DMS79 (cell line): ENCODE measurements around the gene BAZ2B.
A peak's percentile ranks its signal among the peaks of the same experiment; 100 is the strongest.
"Not testable (repeated sequence)": the region's sequence is repeated elsewhere in the genome, so short reads cannot be mapped to it uniquely, and the experiment has no call there.

Experiments
- DNase-seq: peaks from one replicate; lab custom pipeline; 2025; lab: John Stamatoyannopoulos, UW

BAZ2B gene

GRCh38 chr2:159616286-159616701 lies at the start of gene BAZ2B:
Gene BAZ2B (minus strand): TSS chr2:159616548. CDS start chr2:159478719, 137,829 bp downstream.
- DNase-seq, result peak; percentile 48

- DNase-seq, result no peak
Measured at GRCh38 chr2:159661286-159661685, 44.9 kb upstream of the BAZ2B start.

- no peak for DNase-seq
Measured at GRCh38 chr2:159658881-159659873, 42.8 kb upstream of the BAZ2B start.

GRCh38 chr2:159653962-159654361 lies 37.6 kb upstream of the BAZ2B start:
- no peak for DNase-seq

GRCh38 chr2:159651884-159652283 lies 35.5 kb upstream of the BAZ2B start:
- DNase-seq, result no peak

GRCh38 chr2:159650574-159650973 lies 34.2 kb upstream of the BAZ2B start:
- no peak for DNase-seq

- no peak for DNase-seq
Measured at GRCh38 chr2:159648643-159649042, 32.3 kb upstream of the BAZ2B start.

- DNase-seq, result no peak
Measured at GRCh38 chr2:159647667-159648066, 31.3 kb upstream of the BAZ2B start.

GRCh38 chr2:159640176-159640575 lies 23.8 kb upstream of the BAZ2B start:
- DNase-seq, result no peak

GRCh38 chr2:159639712-159640111 lies 23.4 kb upstream of the BAZ2B start:
- DNase-seq, result no peak

- DNase-seq, result no peak
Measured at GRCh38 chr2:159639071-159639470, 22.7 kb upstream of the BAZ2B start.

- no peak for DNase-seq
Measured at GRCh38 chr2:159637988-159638501, 21.7 kb upstream of the BAZ2B start.

- no peak for DNase-seq
Measured at GRCh38 chr2:159637240-159637639, 20.9 kb upstream of the BAZ2B start.

GRCh38 chr2:159635006-159635789 lies 18.9 kb upstream of the BAZ2B start:
- DNase-seq, result no peak

GRCh38 chr2:159633219-159633618 lies 16.9 kb upstream of the BAZ2B start:
- DNase-seq, result no peak

- not testable (repeated sequence) for DNase-seq
Measured at GRCh38 chr2:159625628-159626027, 9.3 kb upstream of the BAZ2B start.

- DNase-seq, result no peak
Measured at GRCh38 chr2:159623436-159623835, 7.1 kb upstream of the BAZ2B start.

- no peak for DNase-seq
Measured at GRCh38 chr2:159622966-159623365, 6.6 kb upstream of the BAZ2B start.

- no peak for DNase-seq
Measured at GRCh38 chr2:159620796-159621195, 4.4 kb upstream of the BAZ2B start.

GRCh38 chr2:159617646-159618045 lies 1.3 kb upstream of the BAZ2B start:
- DNase-seq, result peak; percentile 38

GRCh38 chr2:159617100-159617499 lies 752 bp upstream of the BAZ2B start:
- DNase-seq, result no peak
